Measurements from ENCODE around the gene IFNG-AS1.

Gene IFNG-AS1

GRCh38 chr12:67994046-67994445 is 4.8 kb downstream of the IFNG-AS1 start:
- no peak for DNase-seq (ENCODE audit: low spot score)

- no peak for DNase-seq (ENCODE audit: low spot score)
These were observed 7.1 kb downstream of the IFNG-AS1 start for GRCh38 chr12:67996347-67996746.

GRCh38 chr12:67998379-67998778 is 9.1 kb downstream of the IFNG-AS1 start:
- DNase-seq (ENCODE audit: low spot score), result no peak

- no peak for DNase-seq (ENCODE audit: low spot score)
These were observed 10.0 kb downstream of the IFNG-AS1 start for GRCh38 chr12:67999244-67999643.

- DNase-seq (ENCODE audit: low spot score), result no peak
These were observed 12.5 kb downstream of the IFNG-AS1 start for GRCh38 chr12:68001486-68002466.

- no peak for DNase-seq (ENCODE audit: low spot score)
These were observed 14.5 kb downstream of the IFNG-AS1 start for GRCh38 chr12:68003777-68004176.

GRCh38 chr12:68007033-68007432 is 17.8 kb downstream of the IFNG-AS1 start:
- no peak for DNase-seq (ENCODE audit: low spot score)

- DNase-seq (ENCODE audit: low spot score), result no peak
These were observed 18.2 kb downstream of the IFNG-AS1 start for GRCh38 chr12:68007466-68007865.

GRCh38 chr12:68011206-68011881 is 22.1 kb downstream of the IFNG-AS1 start:
- no peak for DNase-seq (ENCODE audit: low spot score)

GRCh38 chr12:68011882-68012207 is 22.6 kb downstream of the IFNG-AS1 start:
- no peak for DNase-seq (ENCODE audit: low spot score)

- no peak for DNase-seq (ENCODE audit: low spot score)
These were observed 23.5 kb downstream of the IFNG-AS1 start for GRCh38 chr12:68012712-68013111.

- DNase-seq (ENCODE audit: low spot score), result no peak
These were observed 23.9 kb downstream of the IFNG-AS1 start for GRCh38 chr12:68013181-68013580.

- DNase-seq (ENCODE audit: low spot score), result no peak
These were observed 26.9 kb downstream of the IFNG-AS1 start for GRCh38 chr12:68016136-68016535.

- no peak for DNase-seq (ENCODE audit: low spot score)
These were observed 29.1 kb downstream of the IFNG-AS1 start for GRCh38 chr12:68018315-68018714.

- no peak for DNase-seq (ENCODE audit: low spot score)
These were observed 30.8 kb downstream of the IFNG-AS1 start for GRCh38 chr12:68020049-68020448.

- DNase-seq (ENCODE audit: low spot score), result no peak
These were observed 31.5 kb downstream of the IFNG-AS1 start for GRCh38 chr12:68020699-68021098.

- DNase-seq (ENCODE audit: low spot score), result no peak
These were observed 39.4 kb downstream of the IFNG-AS1 start for GRCh38 chr12:68028647-68029046.

- DNase-seq (ENCODE audit: low spot score), result no peak
These were observed 41.0 kb downstream of the IFNG-AS1 start for GRCh38 chr12:68030248-68030647.

GRCh38 chr12:68031174-68031573 is 41.9 kb downstream of the IFNG-AS1 start:
- DNase-seq (ENCODE audit: low spot score), result no peak

- DNase-seq (ENCODE audit: low spot score), result no peak
These were observed 42.9 kb downstream of the IFNG-AS1 start for GRCh38 chr12:68031881-68032739.

GRCh38 chr12:68034567-68034966 is 45.3 kb downstream of the IFNG-AS1 start:
- DNase-seq (ENCODE audit: low spot score), result no peak

- no peak for DNase-seq (ENCODE audit: low spot score)
These were observed 47.4 kb downstream of the IFNG-AS1 start for GRCh38 chr12:68036642-68037041.
